ENCODE results near the gene FRMD4B. TPM values are rescaled to one million over a fixed set of nuclear protein-coding genes. Genes with fewer than 3 reads are reported as not detected.

FRMD4B gene
- total and polyA plus RNA-seq, 5 donors, result 8.8 to 42.1 (median 29.4) TPM

DNA sequence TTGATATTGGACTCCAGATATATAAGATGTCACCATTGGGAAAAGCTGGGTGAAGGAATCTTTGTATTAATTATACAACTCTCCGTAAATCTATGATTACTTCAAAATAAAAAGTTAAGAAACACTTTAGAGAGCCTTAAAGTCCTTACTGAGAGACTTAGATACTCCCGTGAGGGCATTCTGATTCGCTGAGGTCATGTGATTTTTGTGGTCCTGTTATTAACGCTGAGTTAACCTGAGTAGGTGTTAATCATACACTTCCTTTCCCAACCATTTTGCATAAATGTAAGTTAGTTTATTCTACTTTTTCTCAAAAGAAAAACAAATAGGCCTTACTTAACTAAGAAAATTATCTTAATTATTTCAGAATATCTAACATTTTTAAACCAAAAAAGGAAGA, 196.4 kb downstream of the FRMD4B start:
- ATAC-seq, result no peak
- H3K4me3 ChIP-seq (ENCODE audit: low read length), result no peak overlapping the region

DNA sequence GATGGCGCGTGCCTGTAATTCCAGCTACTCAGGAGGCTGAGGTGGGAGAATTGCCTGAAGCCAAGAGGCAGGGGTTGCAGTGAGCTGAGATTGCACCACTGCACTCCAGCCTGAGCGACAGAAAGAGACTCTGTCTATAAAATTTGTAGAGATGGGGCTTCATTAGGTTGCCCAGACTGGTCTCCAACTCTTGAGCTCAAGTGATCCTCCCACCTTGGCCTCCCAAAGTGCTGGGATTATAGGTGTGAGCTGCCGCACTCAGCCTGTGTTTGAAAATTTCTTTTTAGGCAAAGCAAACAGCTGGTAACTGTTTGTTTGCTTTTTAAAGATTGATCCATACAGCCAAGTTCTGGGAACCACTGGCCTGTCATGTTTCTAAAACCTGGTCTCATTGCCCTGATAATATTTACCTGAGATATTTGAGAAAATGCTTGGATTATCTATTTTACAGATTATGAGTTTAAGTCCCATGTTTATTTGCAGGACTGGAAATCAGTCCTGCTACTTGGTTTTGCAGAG, 199.3 kb downstream of the FRMD4B start:
- WGBS, result 98% methylated on average over 4 of the region's 4 CpGs
- ATAC-seq, result no peak
- H3K27ac ChIP-seq (ENCODE audit: low read length), result no peak overlapping the region
- intact Hi-C loops (cut with DNase I), result loop anchor here in 1 of 4 donors (10.0 kb wide), 1 partner anchor 48 kb away; no protein-coding TSS in a partner anchor
- no peak for DNase-seq
- peaks cover 1% of the 10 kb centered on the region for H3K4me1 ChIP-seq (ENCODE audit: control insufficient read depth, insufficient read depth, low read length)
- H3K4me3 ChIP-seq (ENCODE audit: low read length), result no peak overlapping the region
- no peaks in the 10 kb centered on the region for H3K9me3 ChIP-seq (ENCODE audit: control insufficient read depth, low read length)
- H3K27me3 ChIP-seq (ENCODE audit: control insufficient read depth, insufficient read depth), result no peaks in the 10 kb centered on the region

More for the DNA sequence above, 196.4 kb downstream of the FRMD4B start:
- no peaks in the 10 kb centered on the region for H3K4me1 ChIP-seq (ENCODE audit: control insufficient read depth, insufficient read depth, low read length)
- WGBS, result 94% methylated on average over 4 of the region's 4 CpGs
- H3K9me3 ChIP-seq (ENCODE audit: control insufficient read depth, low read length), result no peaks in the 10 kb centered on the region
- no peaks in the 10 kb centered on the region for H3K27me3 ChIP-seq (ENCODE audit: control insufficient read depth, insufficient read depth)
- intact Hi-C loops (cut with DNase I), result loop anchor here in 1 of 4 donors (10.0 kb wide), 1 partner anchor 45 kb away; no protein-coding TSS in a partner anchor
- DNase-seq, result no peak
- H3K27ac ChIP-seq (ENCODE audit: low read length), result no peak overlapping the region

GRCh38 chr3:69182588-69183316, 203.1 kb downstream of the FRMD4B start:
- H3K4me3 ChIP-seq (ENCODE audit: low read length), result no peak overlapping the region
- no peak for ATAC-seq
- H3K27me3 ChIP-seq (ENCODE audit: control insufficient read depth, insufficient read depth), result no peaks in the 10 kb centered on the region
- intact Hi-C loops (cut with DNase I), result loop anchor here in 1 of 4 donors (10.0 kb wide), 1 partner anchor 52 kb away; no protein-coding TSS in a partner anchor
- no peaks in the 10 kb centered on the region for H3K9me3 ChIP-seq (ENCODE audit: control insufficient read depth, low read length)
- H3K27ac ChIP-seq (ENCODE audit: low read length), result no peak overlapping the region
- DNase-seq, result no peak
- peaks cover 4% of the 10 kb centered on the region for H3K4me1 ChIP-seq (ENCODE audit: control insufficient read depth, insufficient read depth, low read length)
- 76% methylated on average over 8 of the region's 8 CpGs for WGBS

GRCh38 chr3:69181592-69182211, 204.2 kb downstream of the FRMD4B start:
- Histone ChIP-seq H3K27ac (ENCODE audit: low read length) (peak overlapping the region; percentile 30), H3K9me3 (ENCODE audit: control insufficient read depth, low read length) (no peaks in the 10 kb centered on the region)
- ATAC-seq, result peak; percentile 59 to 76

DNA sequence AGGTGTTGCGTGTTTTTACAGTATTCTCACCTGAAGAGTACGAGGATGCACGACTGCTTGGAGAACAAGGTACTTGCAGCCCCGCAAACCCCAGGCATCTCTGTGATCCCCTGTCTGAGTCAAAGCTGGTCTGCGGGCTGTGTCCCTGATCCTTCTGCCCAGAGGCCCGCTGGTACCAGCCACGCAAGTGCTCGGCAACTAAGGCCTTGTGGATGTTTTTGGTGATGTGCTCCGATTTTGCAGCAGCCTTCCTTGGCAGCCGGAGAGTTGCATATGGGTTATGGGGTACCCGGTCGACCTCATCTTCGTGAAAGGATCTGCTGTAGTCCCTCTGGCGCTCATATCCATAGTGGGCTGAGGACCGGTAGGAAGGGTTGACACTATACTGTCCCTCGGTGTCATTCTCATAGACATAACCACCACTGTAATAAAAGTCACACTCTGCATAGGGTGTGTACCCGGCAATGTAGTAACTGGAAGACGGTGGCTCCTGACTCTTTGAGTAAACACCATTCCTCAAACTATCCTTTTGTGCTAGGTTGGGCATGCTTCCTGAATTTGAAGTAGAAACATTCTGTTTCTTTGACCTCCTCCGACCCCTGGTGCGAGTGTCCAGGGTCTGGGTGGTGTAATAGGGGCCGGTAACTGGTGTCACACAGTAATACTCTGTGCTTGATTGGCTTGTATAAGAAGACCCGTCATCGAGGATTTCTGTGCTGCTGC, 204.9 kb downstream of the FRMD4B start:
- Histone ChIP-seq H3K4me1 (ENCODE audit: control insufficient read depth, insufficient read depth, low read length) (peaks cover 4% of the 10 kb centered on the region), H3K4me3 (ENCODE audit: low read length) (no peak overlapping the region), H3K27ac (ENCODE audit: low read length) (peak overlapping the region; percentile 30), H3K9me3 (ENCODE audit: control insufficient read depth, low read length) (no peaks in the 10 kb centered on the region), H3K27me3 (ENCODE audit: control insufficient read depth, insufficient read depth) (no peaks in the 10 kb centered on the region)
- 89% methylated on average over 23 of the region's 23 CpGs for WGBS
- ATAC-seq, result peak in 1 of 2 donors; percentile 7
- no peak for DNase-seq
- intact Hi-C loops (cut with DNase I), result loop anchor here in 1 of 4 donors (10.0 kb wide), 1 partner anchor 54 kb away; no protein-coding TSS in a partner anchor

More at GRCh38 chr3:69181592-69182211, 204.2 kb downstream of the FRMD4B start:
- H3K4me1 ChIP-seq (ENCODE audit: control insufficient read depth, insufficient read depth, low read length), result peaks cover 4% of the 10 kb centered on the region
- DNase-seq, result peak in 1 of 3 donors; percentile 27
- H3K4me3 ChIP-seq (ENCODE audit: low read length), result no peak overlapping the region
- no peaks in the 10 kb centered on the region for H3K27me3 ChIP-seq (ENCODE audit: control insufficient read depth, insufficient read depth)
- 59% methylated on average over 9 of the region's 9 CpGs for WGBS
- intact Hi-C loops (cut with DNase I), result loop anchor here in 1 of 4 donors (10.0 kb wide), 1 partner anchor 53 kb away; no protein-coding TSS in a partner anchor

DNA sequence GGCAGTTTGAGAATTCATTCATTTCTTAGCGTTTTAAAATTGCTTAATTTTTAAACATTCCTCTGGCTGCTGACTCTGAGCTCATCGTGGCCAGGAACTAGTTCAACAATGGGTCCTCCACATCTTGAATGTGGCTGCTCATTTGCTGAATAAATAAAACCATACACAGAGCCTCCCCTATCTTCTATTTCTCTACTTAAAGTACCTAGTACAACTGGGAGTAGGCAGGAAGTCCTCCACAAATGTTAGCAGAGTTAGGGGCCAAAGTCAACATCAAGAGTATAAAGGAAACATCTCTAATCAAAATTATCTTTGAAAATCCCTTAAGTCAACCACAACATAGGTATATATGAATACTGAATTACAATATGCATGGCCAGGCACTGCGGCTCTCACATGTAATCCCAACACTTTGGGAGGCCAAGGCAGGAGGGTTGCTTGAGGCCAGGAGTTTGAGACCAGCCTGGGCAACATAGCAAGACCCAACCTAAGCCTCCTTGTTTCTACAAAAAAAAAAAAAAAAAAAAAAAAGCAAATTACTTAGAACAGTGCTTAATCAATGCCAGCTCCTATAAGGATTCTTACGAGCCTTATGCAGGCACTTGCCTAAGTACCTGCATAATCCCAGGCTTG, 206.0 kb downstream of the FRMD4B start:
- Histone ChIP-seq H3K27me3 (ENCODE audit: control insufficient read depth, insufficient read depth) (no peaks in the 10 kb centered on the region), H3K4me3 (ENCODE audit: low read length) (no peak overlapping the region), H3K9me3 (ENCODE audit: control insufficient read depth, low read length) (no peaks in the 10 kb centered on the region), H3K27ac (ENCODE audit: low read length) (no peak overlapping the region), H3K4me1 (ENCODE audit: control insufficient read depth, insufficient read depth, low read length) (peaks cover 4% of the 10 kb centered on the region)
- ATAC-seq, result peak in 1 of 2 donors; percentile 59
- intact Hi-C loops (cut with DNase I), result loop anchor here in 1 of 4 donors (10.0 kb wide), 1 partner anchor 55 kb away; no protein-coding TSS in a partner anchor
- WGBS, result 70% methylated on average over 4 of the region's 4 CpGs
- no peak for DNase-seq

DNA sequence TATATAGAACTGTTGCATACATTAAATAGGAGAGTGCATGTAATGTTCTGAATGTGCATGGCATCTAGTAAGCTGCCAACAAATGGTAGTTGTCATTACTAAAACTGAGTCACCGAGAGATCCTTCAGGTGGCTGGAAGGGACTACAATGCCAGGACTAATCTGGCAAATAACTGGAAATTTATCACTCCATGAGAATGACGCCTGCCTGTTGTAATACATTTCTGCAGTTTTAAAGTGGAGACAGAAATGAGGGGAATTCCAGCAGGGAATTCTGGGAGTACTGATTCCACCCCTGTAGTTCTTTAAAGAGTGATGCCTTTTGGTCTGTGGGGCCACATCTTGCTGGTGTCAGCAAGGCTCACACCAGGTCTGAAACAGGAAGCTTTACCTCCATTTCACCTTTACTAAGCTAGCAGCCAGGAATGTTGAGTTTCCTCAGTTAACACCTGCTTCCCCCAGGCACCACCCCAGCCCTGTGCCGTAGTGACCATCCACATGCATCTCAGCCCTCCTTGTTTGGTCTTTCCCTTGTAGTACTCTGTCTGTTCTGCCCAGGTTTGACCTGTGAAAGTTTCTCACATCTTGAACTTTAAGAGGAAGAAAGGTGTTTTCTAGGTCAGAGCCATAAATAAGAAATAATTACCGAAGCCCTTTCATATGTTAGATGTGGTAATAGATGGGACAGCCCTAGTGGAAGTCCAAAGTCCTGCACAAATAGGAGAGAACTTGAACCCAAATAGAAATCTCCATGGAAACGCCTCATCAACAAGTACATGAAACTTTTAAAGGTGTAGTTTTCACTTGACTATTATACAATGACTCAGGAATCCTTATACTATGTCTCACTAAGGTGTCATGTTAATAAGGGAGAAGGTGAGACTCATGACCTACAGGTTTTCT, 206.8 kb downstream of the FRMD4B start:
- Histone ChIP-seq H3K4me1 (ENCODE audit: control insufficient read depth, insufficient read depth, low read length) (peaks cover 4% of the 10 kb centered on the region), H3K4me3 (ENCODE audit: low read length) (no peak overlapping the region), H3K27me3 (ENCODE audit: control insufficient read depth, insufficient read depth) (no peaks in the 10 kb centered on the region), H3K9me3 (ENCODE audit: control insufficient read depth, low read length) (no peaks in the 10 kb centered on the region), H3K27ac (ENCODE audit: low read length) (no peak overlapping the region)
- intact Hi-C loops (cut with DNase I), result no loop called here
- no peak for ATAC-seq
- DNase-seq, result no peak
- 66% methylated on average over 5 of the region's 5 CpGs for WGBS

DNA sequence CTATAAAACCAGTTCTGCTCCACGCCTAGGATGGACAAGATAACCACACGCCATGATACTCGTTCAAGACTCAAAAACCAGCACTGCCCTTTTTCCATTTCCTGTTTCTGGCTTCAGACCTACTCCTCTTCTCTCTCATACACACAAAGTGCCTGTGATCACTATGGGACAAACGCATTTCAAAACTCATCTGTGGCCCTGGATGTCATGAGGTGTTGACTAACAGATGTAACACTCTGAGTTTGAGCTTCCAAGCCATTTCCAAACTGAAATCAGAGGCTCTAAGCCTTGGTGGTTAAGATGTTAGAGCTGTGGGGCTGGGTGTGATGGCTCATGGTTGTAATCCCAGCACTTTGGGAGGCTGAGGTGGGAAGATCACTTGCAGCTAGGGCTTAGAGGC, 207.8 kb downstream of the FRMD4B start:
- no peak overlapping the region for H3K27ac ChIP-seq (ENCODE audit: low read length)
- intact Hi-C loops (cut with DNase I), result no loop called here
- H3K9me3 ChIP-seq (ENCODE audit: control insufficient read depth, low read length), result no peaks in the 10 kb centered on the region
- no peaks in the 10 kb centered on the region for H3K27me3 ChIP-seq (ENCODE audit: control insufficient read depth, insufficient read depth)
- ATAC-seq, result no peak
- H3K4me3 ChIP-seq (ENCODE audit: low read length), result no peak overlapping the region
- WGBS, result 90% methylated on average over 4 of the region's 4 CpGs
- DNase-seq, result no peak
- peaks cover 4% of the 10 kb centered on the region for H3K4me1 ChIP-seq (ENCODE audit: control insufficient read depth, insufficient read depth, low read length)

DNA sequence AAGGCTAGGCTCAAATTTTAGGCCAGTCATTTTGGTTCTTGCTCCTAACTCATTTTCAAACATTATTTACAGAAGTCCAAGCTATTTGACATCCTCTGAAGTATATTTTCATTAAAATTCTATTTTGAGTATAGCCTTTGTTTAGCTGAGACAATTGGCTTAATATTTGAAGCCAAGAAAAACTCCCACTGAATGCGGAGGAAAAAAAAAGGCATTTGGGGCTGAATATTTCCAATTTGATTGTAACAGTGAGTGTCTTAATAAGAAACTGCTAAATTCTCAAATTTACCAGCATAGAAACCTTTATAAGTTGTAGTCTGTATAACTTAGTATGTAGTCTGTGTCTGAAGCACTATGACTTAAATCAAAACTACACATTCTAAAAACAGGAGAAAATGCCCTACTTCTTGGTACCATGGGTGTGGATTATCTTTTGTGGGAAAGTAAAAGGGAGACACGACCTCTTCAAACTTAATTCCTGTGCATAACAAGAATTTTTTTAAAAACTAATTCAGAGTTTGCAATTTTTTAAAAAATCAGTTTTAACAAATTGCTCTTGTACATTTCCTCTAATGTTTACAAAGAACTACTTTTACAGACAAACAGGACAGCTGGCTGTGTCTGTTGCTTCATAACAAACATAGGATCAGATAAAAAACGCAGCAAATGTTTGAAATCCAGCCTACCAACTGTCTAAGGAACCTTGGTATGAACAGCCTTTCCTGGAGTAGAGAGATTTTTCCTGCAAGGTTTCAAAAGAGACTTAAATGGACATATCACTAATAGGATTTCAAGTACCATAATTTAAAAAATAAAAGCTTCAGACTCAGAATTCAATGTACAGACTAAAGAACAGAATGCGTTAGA, 210.8 kb downstream of the FRMD4B start:
- intact Hi-C loops (cut with DNase I), result no loop called here
- Histone ChIP-seq H3K27ac (ENCODE audit: low read length) (no peak overlapping the region), H3K4me1 (ENCODE audit: control insufficient read depth, insufficient read depth, low read length) (peaks cover 2% of the 10 kb centered on the region), H3K27me3 (ENCODE audit: control insufficient read depth, insufficient read depth) (no peaks in the 10 kb centered on the region), H3K9me3 (ENCODE audit: control insufficient read depth, low read length) (no peaks in the 10 kb centered on the region), H3K4me3 (ENCODE audit: low read length) (no peak overlapping the region)
- DNase-seq (no peak), ATAC-seq (no peak)
- WGBS, result 56% methylated on average over 4 of the region's 4 CpGs
